ENCODE results near the gene NME7.

NME7 gene

DNA sequence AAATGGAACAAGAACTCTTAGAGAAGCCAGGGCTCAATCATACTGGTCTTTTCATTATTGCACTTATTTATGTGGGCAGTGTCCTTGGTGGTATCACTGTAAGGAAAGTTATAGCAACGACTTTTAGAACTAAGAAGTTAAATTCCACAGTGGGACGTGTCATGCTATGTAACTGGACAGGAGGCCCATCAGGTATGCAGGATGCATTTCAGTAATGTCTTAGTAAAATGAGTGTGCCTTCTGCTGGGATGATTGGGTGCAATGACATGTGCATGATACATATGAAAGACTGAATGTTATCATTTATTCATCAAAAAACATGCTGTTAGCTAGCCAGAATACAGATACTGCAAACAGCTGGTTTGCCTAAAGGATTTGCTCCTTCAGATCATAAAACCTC is 268.0 kb downstream of the NME7 start:
- Histone ChIP-seq H3K27ac (no peak overlapping the region), H3K4me3 (no peak overlapping the region)
- TF ChIP-seq, protein P1, sequence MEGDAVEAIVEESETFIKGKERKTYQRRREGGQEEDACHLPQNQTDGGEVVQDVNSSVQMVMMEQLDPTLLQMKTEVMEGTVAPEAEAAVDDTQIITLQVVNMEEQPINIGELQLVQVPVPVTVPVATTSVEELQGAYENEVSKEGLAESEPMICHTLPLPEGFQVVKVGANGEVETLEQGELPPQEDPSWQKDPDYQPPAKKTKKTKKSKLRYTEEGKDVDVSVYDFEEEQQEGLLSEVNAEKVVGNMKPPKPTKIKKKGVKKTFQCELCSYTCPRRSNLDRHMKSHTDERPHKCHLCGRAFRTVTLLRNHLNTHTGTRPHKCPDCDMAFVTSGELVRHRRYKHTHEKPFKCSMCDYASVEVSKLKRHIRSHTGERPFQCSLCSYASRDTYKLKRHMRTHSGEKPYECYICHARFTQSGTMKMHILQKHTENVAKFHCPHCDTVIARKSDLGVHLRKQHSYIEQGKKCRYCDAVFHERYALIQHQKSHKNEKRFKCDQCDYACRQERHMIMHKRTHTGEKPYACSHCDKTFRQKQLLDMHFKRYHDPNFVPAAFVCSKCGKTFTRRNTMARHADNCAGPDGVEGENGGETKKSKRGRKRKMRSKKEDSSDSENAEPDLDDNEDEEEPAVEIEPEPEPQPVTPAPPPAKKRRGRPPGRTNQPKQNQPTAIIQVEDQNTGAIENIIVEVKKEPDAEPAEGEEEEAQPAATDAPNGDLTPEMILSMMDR (IDR thresholded peaks at IDR 0.05), result no peak
- no peak for DNase-seq (ENCODE audit: low spot score)

DNA sequence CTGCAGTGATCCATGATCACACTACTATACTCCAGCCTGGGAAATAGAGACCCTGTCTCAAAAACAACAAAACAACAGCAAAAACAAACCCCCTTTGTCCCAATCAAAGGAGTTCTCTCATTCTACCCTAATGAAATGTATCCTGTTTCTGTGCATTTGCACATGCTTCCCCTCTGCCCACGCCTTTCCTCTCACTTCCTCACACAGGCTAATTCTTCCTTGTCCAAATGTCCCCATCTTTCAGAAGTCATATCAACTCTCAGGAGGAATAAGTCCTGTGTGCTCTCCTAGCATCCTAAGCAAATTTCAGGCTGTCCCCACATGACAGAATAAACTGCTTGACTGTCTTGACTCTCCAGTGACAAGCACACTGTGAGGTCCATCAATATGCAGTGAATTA is 269.2 kb downstream of the NME7 start:
- TF ChIP-seq, protein P1 (IDR thresholded peaks at IDR 0.05), result no peak
- DNase-seq (ENCODE audit: low spot score), result no peak
- no peak overlapping the region for H3K4me3 ChIP-seq
- no peak overlapping the region for H3K27ac ChIP-seq

DNA sequence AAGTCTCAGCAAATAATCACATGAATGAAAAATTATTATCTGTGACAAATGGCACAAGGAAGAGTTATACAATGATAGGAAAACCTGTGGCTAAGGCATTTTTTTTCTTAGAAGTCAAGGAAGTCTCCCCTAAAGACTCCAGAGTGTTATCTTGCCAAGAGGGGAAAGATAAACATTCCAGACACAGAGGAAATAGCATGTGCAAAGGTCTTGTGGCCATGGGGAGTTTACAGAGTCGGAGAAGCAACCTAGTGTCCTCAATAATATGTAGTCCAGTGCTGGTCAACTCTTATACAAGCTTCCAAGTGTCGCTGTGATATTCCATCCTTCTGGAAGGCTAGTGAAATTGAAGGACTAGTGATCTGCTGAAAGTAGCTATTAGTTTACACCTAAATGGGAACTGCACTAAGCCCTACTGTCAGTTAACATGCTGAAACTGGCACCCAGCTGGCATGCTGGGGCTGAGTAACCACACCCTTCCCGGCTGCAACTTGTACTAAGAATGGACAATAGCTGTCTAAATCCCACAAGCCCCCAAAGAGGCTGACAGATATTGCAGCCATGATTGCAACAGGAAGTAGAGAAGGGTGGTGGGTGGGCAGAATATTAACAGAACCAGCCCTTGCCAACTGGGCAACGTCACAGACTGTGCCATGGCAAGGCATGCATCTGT is 272.6 kb downstream of the NME7 start:
- TF ChIP-seq, protein P1 (IDR thresholded peaks at IDR 0.05), result no peak
- DNase-seq (ENCODE audit: low spot score), result no peak
- H3K4me3 ChIP-seq, result no peak overlapping the region
- no peak overlapping the region for H3K27ac ChIP-seq

DNA sequence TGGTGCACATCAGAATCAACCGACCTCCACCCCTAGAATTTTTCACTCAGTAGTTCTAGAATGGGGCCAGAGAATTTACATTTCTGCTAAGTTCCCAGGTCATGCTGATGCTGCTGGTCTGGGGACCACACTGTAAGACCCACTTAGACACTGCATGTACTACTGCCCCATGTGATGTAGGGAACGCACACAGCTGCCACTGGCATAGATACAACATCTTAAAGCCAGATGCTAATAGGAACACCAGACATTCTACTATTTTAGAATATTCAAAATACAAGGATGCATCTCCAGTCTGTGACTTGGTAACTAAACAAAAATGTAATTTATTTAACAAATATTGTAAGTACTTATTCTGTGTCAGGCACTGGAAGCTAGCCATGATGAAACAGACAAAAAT is 275.2 kb downstream of the NME7 start:
- no peak overlapping the region for H3K4me3 ChIP-seq
- DNase-seq (ENCODE audit: low spot score), result no peak
- H3K27ac ChIP-seq, result no peak overlapping the region

DNA sequence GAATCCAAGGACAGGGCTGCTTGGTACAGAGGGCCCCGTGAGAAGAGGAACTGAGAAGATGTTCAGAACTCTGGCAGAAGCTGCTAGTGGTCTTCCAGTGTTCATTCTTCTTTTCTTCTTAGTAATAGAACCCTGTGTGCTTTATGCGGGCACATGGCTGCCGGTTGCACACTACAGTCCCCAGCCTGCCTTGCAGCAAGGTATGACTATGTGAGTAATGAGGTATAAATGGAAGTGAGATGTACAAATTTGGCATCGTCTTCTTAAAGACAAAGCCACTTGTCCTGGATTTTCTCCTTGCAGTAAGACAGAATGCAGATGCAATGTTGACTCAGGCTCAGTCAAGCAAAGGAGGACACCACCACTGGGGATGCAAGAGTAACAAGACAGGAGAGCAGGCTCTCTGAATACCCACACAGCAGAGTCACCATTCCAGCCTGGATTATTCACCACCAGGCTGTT is 276.1 kb downstream of the NME7 start:
- H3K27ac ChIP-seq, result no peak overlapping the region
- no peak for DNase-seq (ENCODE audit: low spot score)
- TF ChIP-seq, protein P1 (IDR thresholded peaks at IDR 0.05), result no peak
- H3K4me3 ChIP-seq, result no peak overlapping the region

More for the DNA sequence above, 275.2 kb downstream of the NME7 start:
- TF ChIP-seq, protein P1 (IDR thresholded peaks at IDR 0.05), result no peak

DNA sequence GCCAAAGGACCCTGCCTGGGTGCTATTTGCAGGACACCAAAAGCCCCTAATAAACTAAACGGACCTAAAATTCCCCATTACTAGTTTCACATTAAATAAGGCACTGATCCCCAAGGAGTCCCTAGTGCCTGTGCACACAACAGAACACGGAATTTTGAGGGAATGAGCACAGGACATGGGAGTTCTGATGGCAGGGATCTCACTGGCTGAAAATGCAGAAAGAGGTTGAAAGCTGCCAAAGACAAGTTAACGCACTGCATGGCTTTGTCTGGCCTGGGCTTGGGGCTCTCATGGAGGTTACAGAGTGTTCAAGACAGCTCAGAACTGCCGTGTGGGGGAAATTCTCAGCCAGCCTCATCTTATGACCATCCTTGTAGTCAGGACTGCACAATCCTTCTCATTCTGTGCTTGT is 276.7 kb downstream of the NME7 start:
- Histone ChIP-seq H3K27ac (no peak overlapping the region), H3K4me3 (no peak overlapping the region)
- DNase-seq (ENCODE audit: low spot score), result no peak
- TF ChIP-seq, protein P1 (IDR thresholded peaks at IDR 0.05), result no peak

DNA sequence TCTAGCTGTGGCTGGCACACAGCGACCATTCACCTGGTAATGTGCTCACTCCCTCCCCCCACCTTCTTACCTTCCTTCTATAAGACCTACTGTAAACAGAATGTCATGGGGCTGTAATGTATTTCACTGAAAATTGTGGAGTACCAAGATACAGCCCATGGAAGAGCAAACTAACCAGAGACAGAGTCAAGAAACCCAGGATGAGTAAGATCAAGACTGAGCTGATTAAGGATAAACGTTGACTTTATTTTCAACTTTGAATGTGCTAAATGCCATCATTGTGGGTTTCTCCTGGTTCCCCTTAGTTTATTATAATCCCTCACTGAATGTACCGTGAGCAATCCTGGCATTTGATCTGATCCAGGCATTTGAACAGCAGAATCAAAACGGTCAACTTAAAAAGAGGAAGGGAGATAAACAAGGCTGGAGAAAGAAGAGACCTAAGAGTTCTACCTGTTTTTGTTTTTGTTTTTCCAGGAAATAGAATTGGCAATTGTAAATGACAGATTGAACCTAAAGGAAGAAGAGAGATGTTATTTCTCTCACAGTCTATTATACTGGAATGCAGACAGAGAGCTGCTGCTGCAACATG is 277.2 kb downstream of the NME7 start:
- H3K4me3 ChIP-seq, result no peak overlapping the region
- H3K27ac ChIP-seq, result no peak overlapping the region
- no peak for DNase-seq (ENCODE audit: low spot score)
- TF ChIP-seq, protein P1 (IDR thresholded peaks at IDR 0.05), result no peak
